ELR (cell line): ENCODE measurements around the gene KIF26B.
"Not testable (repeated sequence)": the region's sequence is repeated elsewhere in the genome, so short reads cannot be mapped to it uniquely, and the experiment has no call there.

Experiments used
- DNase-seq: peaks from one replicate; pipeline ENCODE4 v3.0.0-alpha.2; 2015; ENCODE audit warnings: low read depth

KIF26B gene

GRCh38 chr1:245356891-245357585 is 202.3 kb downstream of the KIF26B start:
- no peak for DNase-seq

GRCh38 chr1:245359101-245359680 is 204.4 kb downstream of the KIF26B start:
- not testable (repeated sequence) for DNase-seq

GRCh38 chr1:245361065-245361464 is 206.3 kb downstream of the KIF26B start:
- no peak for DNase-seq

GRCh38 chr1:245361951-245362350 is 207.2 kb downstream of the KIF26B start:
- no peak for DNase-seq

GRCh38 chr1:245363461-245364200 is 208.8 kb downstream of the KIF26B start:
- no peak for DNase-seq

GRCh38 chr1:245365095-245366020 is 210.6 kb downstream of the KIF26B start:
- DNase-seq, result no peak

- no peak for DNase-seq
Measured at GRCh38 chr1:245366886-245367285, 212.1 kb downstream of the KIF26B start.

- DNase-seq, result no peak
Measured at GRCh38 chr1:245370175-245370825, 215.5 kb downstream of the KIF26B start.

GRCh38 chr1:245370905-245371581 is 216.3 kb downstream of the KIF26B start:
- DNase-seq, result no peak

GRCh38 chr1:245373131-245373530 is 218.3 kb downstream of the KIF26B start:
- DNase-seq, result no peak

GRCh38 chr1:245375789-245376460 is 221.1 kb downstream of the KIF26B start:
- no peak for DNase-seq

GRCh38 chr1:245377854-245378253 is 223.1 kb downstream of the KIF26B start:
- DNase-seq, result no peak

GRCh38 chr1:245378311-245378722 is 223.5 kb downstream of the KIF26B start:
- no peak for DNase-seq

GRCh38 chr1:245378745-245379144 is 224.0 kb downstream of the KIF26B start:
- DNase-seq, result no peak

- DNase-seq, result no peak
Measured at GRCh38 chr1:245380790-245381535, 226.2 kb downstream of the KIF26B start.

GRCh38 chr1:245382981-245383380 is 228.2 kb downstream of the KIF26B start:
- DNase-seq, result no peak

- DNase-seq, result no peak
Measured at GRCh38 chr1:245383396-245384330, 228.9 kb downstream of the KIF26B start.

- no peak for DNase-seq
Measured at GRCh38 chr1:245386297-245386971, 231.6 kb downstream of the KIF26B start.
